Measurements from ENCODE around the gene NLRP10. TPM values are rescaled to one million over a fixed set of nuclear protein-coding genes. Genes with fewer than 3 reads are reported as not detected.

The NLRP10 gene
- total RNA-seq, 1 experiment from 2014 or later, result 0.77 TPM

DNA sequence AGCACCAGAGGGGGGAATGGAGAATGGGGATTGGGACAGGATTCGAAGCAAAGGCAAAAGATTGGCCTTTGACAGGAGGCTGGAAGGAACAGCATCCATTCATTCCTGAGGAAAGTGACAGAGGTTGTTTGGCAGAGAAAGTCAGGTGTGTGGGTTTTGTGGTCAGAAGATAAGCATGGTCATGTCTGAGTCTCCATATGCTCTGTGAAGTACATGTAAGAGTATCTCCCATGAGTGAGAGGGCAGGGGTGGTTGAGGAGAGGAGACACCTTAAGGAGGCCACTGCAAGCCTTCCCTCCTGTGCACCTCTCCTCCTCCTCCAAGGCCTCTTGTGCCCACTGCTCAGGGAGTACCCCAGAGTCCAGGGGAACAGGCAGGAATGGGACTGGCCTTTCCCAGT lies 1.9 kb upstream of the NLRP10 start:
- Mint-ChIP-seq H3K36me3 (peaks cover 6% of the 10 kb centered on the region), H3K4me3 (no peak overlapping the region), H3K27ac (no peak overlapping the region), H3K4me1 (peaks cover 46% of the 10 kb centered on the region), H3K27me3 (ENCODE audit: low read depth) (no peaks in the 10 kb centered on the region; the same call in 1 of the 2 replicates), H3K9me3 (peaks cover 12% of the 10 kb centered on the region)
- ATAC-seq (no peak), DNase-seq (ENCODE audit: low spot score) (no peak)
- ChIA-PET POLR2A (no interaction called here), CTCF (no interaction called here)
- TF ChIP-seq, protein P1, sequence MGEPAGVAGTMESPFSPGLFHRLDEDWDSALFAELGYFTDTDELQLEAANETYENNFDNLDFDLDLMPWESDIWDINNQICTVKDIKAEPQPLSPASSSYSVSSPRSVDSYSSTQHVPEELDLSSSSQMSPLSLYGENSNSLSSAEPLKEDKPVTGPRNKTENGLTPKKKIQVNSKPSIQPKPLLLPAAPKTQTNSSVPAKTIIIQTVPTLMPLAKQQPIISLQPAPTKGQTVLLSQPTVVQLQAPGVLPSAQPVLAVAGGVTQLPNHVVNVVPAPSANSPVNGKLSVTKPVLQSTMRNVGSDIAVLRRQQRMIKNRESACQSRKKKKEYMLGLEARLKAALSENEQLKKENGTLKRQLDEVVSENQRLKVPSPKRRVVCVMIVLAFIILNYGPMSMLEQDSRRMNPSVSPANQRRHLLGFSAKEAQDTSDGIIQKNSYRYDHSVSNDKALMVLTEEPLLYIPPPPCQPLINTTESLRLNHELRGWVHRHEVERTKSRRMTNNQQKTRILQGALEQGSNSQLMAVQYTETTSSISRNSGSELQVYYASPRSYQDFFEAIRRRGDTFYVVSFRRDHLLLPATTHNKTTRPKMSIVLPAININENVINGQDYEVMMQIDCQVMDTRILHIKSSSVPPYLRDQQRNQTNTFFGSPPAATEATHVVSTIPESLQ (CRISPR knock-in tag; IDR thresholded peaks at IDR 0.05), result no peak
- TF ChIP-seq PRRX2 (CRISPR knock-in tag; IDR thresholded peaks at IDR 0.05), result no peak

GRCh38 chr11:7964873-7965272 lies 374 bp downstream of the NLRP10 start:
- Mint-ChIP-seq H3K27ac (no peak overlapping the region), H3K4me3 (no peak overlapping the region), H3K36me3 (peaks cover 5% of the 10 kb centered on the region), H3K4me1 (peaks cover 38% of the 10 kb centered on the region), H3K9me3 (peaks cover 8% of the 10 kb centered on the region), H3K27me3 (ENCODE audit: low read depth) (no peaks in the 10 kb centered on the region; the same call in 1 of the 2 replicates)
- TF ChIP-seq HMGA2 (CRISPR knock-in tag; IDR thresholded peaks at IDR 0.05), result no peak
- no peak for TF ChIP-seq ATF3 (CRISPR knock-in tag; conservative IDR thresholded peaks at IDR 0.05)
- no peak for TF ChIP-seq FOXP4 (CRISPR knock-in tag; IDR thresholded peaks at IDR 0.05)
- no peak for TF ChIP-seq GTF2I (CRISPR knock-in tag; conservative IDR thresholded peaks at IDR 0.05)
- TF ChIP-seq ZNF425 (CRISPR knock-in tag; conservative IDR thresholded peaks at IDR 0.05), result no peak
- no peak for TF ChIP-seq SMAD3 (CRISPR knock-in tag; IDR thresholded peaks at IDR 0.05; ENCODE audit: borderline replicate concordance)
- TF ChIP-seq NFATC4 (CRISPR knock-in tag; IDR thresholded peaks at IDR 0.05), result no peak
- TF ChIP-seq ELF4 (CRISPR knock-in tag; IDR thresholded peaks at IDR 0.05; ENCODE audit: low read depth), result no peak
- TF ChIP-seq ZNF232 (CRISPR knock-in tag; IDR thresholded peaks at IDR 0.05), result no peak
- TF ChIP-seq, protein P2, sequence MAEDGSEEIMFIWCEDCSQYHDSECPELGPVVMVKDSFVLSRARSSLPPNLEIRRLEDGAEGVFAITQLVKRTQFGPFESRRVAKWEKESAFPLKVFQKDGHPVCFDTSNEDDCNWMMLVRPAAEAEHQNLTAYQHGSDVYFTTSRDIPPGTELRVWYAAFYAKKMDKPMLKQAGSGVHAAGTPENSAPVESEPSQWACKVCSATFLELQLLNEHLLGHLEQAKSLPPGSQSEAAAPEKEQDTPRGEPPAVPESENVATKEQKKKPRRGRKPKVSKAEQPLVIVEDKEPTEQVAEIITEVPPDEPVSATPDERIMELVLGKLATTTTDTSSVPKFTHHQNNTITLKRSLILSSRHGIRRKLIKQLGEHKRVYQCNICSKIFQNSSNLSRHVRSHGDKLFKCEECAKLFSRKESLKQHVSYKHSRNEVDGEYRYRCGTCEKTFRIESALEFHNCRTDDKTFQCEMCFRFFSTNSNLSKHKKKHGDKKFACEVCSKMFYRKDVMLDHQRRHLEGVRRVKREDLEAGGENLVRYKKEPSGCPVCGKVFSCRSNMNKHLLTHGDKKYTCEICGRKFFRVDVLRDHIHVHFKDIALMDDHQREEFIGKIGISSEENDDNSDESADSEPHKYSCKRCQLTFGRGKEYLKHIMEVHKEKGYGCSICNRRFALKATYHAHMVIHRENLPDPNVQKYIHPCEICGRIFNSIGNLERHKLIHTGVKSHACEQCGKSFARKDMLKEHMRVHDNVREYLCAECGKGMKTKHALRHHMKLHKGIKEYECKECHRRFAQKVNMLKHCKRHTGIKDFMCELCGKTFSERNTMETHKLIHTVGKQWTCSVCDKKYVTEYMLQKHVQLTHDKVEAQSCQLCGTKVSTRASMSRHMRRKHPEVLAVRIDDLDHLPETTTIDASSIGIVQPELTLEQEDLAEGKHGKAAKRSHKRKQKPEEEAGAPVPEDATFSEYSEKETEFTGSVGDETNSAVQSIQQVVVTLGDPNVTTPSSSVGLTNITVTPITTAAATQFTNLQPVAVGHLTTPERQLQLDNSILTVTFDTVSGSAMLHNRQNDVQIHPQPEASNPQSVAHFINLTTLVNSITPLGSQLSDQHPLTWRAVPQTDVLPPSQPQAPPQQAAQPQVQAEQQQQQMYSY (CRISPR knock-in tag; IDR thresholded peaks at IDR 0.05), result no peak
- no peak for TF ChIP-seq GABPB1 (CRISPR knock-in tag; IDR thresholded peaks at IDR 0.05)
- TF ChIP-seq ZNF219 (CRISPR knock-in tag; IDR thresholded peaks at IDR 0.05; ENCODE audit: borderline replicate concordance), result no peak
- no peak for TF ChIP-seq ZSCAN18 (CRISPR knock-in tag; IDR thresholded peaks at IDR 0.05)
- no peak for TF ChIP-seq SOX15 (CRISPR knock-in tag; IDR thresholded peaks at IDR 0.05)
- no peak for TF ChIP-seq ERG (CRISPR knock-in tag; IDR thresholded peaks at IDR 0.05)
- TF ChIP-seq, protein P3, sequence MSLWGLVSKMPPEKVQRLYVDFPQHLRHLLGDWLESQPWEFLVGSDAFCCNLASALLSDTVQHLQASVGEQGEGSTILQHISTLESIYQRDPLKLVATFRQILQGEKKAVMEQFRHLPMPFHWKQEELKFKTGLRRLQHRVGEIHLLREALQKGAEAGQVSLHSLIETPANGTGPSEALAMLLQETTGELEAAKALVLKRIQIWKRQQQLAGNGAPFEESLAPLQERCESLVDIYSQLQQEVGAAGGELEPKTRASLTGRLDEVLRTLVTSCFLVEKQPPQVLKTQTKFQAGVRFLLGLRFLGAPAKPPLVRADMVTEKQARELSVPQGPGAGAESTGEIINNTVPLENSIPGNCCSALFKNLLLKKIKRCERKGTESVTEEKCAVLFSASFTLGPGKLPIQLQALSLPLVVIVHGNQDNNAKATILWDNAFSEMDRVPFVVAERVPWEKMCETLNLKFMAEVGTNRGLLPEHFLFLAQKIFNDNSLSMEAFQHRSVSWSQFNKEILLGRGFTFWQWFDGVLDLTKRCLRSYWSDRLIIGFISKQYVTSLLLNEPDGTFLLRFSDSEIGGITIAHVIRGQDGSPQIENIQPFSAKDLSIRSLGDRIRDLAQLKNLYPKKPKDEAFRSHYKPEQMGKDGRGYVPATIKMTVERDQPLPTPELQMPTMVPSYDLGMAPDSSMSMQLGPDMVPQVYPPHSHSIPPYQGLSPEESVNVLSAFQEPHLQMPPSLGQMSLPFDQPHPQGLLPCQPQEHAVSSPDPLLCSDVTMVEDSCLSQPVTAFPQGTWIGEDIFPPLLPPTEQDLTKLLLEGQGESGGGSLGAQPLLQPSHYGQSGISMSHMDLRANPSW (CRISPR knock-in tag; conservative IDR thresholded peaks at IDR 0.05; ENCODE audit: low read depth), result no peak
- TF ChIP-seq FOXK1 (CRISPR knock-in tag; IDR thresholded peaks at IDR 0.05), result no peak
- no peak for DNase-seq (ENCODE audit: low spot score)
- no peak for ATAC-seq
- POLR2A ChIA-PET, result interaction anchor here (1.1 kb wide), 2 partner anchors 11 to 22 kb away, joined by 3 to 4 read pairs; partner anchors contain the start of gene EIF3F
- CTCF ChIA-PET, result interaction anchor here (0.8 to 3.5 kb wide), 2 partner anchors 22 to 134 kb away, joined by 4 to 9 read pairs; partner anchors contain the start of gene EIF3F

All from WTC11 (cell line).